Measurements from ENCODE around the gene VWF.

- no peak for TF ChIP-seq CTCF (IDR thresholded peaks at IDR 0.05)
- no peak for TF ChIP-seq POLR2A (IDR thresholded peaks at IDR 0.05)
Measured at GRCh38 chr12:5988088-5988487, 136.4 kb downstream of the VWF start.
